ENCODE measurements around the gene MAP4K2.

Gene MAP4K2

DNA sequence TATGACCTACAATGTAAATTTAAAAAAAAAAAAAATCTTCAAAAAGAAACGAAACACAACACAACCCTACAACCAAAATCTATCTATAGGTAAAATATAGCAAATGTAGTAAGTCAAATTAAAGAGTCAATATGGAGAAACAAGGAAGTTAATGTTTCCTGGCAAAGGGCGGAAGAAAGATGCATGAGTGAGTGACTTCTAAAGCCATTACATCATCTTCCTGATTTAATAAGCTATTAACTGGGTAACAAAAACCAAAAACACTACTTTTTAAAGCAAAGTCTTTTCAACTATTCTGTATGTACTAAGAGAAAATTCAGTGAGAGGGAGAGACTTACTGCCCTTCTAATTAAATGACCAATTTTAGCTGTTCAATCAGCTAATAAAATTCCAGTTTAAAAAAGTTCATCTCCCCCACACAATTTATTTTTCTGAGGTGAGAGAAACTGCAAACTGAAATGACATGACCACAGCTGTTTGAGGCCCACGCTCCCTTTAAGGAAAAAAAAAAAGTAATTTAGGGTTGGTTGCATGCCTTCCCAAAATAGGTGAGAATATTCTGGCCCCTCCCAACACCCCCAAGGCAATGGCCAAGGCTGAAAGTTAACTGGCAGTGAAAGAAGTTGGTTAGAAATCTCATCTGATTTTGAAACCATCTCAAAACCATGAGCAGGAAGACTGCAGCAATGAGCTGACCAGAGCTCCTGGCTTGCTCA, 30.6 kb downstream of the MAP4K2 start:
- DNase-seq (ENCODE audit: extremely low read depth in 1 of 2, low read depth in 1 of 2): no peak

DNA sequence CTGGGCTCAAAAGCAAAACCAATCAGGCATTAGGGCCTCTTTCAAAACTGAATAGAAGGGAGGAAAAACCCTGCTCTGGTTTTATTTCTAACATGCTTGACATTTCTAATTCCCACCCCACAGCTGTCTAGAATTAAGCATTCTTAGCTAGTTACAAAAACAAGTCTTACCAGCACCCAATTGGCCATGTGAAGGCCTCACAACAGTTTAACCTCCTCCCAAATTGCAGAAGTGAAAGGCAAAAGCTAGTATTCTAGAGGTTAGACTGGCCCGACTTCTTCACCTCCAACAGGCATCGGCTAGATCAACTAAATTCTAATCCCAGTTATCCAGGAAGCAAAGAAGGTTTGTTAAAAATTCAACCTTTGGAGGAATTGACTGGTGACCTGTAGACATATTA, 31.2 kb downstream of the MAP4K2 start:
- no peak for DNase-seq (ENCODE audit: extremely low read depth in 1 of 2, low read depth in 1 of 2)

DNA sequence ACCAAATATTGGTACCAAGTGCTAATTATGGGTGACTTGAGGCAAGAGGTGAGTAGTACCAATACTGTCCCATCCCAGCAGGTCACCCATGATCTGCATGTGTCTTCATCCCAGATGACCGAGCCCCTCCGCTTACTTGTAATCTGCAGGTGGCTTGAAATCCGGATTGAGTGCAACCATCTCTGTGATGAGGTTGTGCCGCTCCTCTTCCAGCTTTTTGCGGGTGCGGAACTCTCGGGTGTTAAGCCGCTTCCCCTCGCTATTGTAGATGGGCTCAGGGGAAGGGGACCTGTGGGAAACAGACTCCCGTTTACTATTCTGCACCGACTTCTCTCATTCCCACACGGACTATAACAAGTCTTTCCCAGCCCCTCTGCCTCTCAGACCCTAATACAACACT, 32.9 kb downstream of the MAP4K2 start:
- DNase-seq (ENCODE audit: extremely low read depth in 1 of 2, low read depth in 1 of 2): no peak

DNA sequence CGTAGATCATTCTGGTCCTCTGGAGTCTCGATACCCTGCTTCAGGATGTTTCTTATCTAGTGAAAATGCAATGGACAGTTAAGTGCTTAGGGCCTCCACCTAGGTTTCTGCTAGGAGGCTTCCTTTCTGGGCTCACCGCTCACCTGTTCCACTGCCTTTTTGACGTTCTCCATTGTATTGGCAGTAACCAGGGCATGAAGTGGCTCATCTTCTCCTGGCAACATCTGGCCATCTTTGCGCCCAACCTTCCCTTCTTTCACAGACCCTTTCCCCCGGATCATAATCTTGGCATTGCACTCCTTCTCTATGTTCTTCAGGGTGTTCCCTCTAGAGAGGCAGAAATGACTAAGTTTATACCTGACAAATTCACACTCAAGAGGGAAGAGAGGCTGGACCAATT, 33.7 kb downstream of the MAP4K2 start:
- no peak for DNase-seq (ENCODE audit: extremely low read depth in 1 of 2, low read depth in 1 of 2)

DNA sequence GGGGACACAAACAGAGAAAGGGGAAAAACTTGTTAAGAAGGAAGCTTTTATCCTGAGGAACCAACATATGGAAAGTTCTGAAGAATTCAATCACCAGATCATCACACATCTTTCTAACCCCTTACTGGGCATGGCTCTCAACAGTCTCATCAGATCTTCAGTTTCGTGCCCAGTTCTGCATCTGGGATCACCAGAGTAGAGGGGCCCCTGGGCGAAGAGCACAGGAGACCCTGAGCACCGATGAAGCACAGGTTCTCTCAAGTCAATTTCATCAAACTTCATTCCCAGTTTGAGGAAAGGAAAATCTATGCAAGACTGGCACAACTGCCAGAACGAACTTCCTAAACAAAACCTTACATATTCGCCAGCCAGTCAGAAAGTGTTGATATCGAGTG, 34.7 kb downstream of the MAP4K2 start:
- no peak for DNase-seq (ENCODE audit: extremely low read depth in 1 of 2, low read depth in 1 of 2)

DNA sequence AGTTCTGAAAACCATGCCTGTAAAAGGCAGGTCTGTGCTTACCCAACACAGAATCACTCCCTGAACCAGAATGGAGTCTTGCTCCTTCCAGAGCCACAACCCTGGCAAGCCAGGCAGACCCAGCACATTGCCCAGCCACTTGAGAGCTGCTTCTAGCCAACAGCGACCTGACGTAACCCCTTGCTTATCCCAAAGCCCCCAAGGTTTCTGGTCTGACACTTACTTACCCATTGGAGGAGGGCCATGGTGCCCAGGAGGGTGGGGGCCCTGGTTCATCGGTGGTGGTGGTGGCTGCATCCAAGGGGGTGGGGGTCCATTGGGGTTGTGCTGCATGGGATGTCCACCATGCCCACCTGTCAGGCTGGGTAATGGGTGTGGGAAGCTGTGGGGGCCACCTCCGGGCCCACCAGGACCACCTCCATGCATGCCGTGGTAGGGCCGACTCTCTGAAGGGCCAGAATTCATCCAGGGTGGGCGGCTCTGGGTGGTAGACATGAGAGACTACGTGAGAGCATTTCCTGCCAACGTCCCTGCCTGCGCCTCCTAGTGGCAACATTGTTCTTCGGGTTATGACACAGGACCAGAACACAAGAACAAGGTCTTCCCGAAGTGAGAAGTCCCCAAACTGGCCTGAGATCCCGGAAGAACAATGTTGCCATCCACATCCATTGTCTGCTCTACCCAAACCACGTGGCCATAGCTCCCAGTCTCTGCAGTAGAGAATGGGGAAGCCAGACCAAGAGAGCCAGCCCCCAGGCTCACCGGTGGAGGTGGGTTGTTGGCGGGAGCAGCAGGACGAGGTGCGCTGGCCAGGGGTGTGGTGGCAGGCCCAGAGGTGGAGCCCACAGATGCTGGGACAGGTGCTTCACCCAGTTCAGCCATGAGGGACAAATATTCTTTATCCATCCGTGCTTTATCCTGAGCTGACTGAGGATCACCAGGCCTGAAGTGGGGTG, 35.4 kb downstream of the MAP4K2 start:
- peak; percentile 54 to 63 for DNase-seq (ENCODE audit: extremely low read depth in 1 of 2, low read depth in 1 of 2)

DNA sequence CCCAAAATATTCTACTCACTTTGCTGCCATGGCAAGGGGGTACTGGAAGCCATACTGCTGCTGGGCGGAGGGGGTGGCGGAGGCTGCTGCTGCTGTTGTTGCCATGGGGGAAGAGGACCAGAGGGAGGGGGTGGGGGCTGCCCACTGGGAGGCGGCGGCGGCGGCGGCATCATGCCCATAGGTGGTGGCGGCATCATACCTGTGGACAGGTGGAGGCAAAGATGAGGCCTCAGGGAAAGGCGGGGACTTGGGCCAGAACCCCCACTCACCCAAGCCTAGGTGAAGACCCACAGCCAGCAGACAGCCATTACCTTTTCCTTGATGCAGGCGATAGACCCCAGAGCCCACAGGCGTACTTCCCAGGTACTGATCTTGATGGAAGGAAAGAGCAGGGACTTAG, 36.1 kb downstream of the MAP4K2 start:
- no peak for DNase-seq (ENCODE audit: extremely low read depth in 1 of 2, low read depth in 1 of 2)

DNA sequence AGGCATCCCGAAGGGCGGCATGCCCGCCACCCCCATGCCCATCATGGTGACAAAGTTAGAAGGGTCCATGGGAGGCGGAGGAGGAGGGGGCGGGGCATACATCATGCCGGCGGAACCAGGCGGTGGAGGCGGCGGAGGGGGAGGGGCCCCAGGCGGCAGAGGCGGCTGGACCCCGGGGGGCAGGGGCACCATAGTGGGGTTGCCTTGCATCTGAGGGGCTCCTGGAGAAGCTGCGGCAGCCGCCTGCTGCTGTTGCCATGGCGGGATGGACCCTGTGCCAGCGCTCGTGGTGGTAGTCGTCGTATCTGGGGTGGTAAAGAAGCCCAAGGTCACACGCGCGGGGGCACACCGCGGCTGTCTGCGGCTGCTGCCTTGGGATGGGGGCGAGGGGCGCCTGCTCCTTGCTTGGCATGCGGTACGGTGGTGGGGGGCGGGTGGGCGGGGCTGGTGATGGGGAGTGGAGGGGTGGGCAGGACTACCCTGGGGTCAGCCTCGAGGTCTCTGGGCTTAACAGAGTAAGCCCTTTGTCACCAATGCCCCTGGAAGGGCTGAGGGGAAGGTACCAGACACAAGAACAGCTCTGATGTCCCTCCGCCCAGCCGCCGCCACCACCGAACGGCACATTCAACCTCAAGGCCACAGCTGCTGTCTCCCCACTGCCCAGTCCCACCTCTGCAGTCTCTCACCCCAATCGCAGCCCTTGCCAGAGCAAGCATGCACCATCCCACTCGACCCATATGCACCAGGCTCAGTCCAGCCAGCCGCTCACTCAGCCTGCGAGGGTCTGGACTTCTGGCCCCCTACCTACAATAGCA, 37.0 kb downstream of the MAP4K2 start:
- DNase-seq (ENCODE audit: extremely low read depth in 1 of 2, low read depth in 1 of 2): no peak

DNA sequence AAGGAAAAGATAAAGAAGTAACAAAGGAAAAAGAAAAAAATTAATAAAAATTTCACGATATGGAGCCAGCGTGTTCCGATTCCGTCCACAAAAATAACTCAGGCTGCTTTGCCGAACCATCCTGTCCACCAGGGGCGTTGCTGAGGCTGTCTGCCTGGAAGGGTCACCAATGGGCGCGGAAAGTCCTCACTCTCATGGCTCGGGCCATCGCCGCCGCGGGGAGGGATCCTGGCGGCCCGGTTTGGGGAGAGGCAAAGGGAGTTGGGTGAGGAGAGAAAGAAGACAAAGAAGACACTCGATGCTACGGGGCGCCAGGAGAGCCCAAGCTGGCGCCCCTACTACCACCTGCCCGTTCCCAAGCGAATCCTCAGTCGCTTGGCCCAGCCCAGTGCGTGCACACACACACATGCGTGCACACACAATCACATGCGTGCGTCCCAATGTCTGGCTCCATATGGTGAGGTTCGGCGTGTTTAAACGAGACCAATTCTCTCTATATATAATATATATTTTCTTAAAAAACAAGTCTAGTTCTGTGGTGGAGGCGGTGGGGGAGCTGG, 37.6 kb downstream of the MAP4K2 start:
- no peak for DNase-seq (ENCODE audit: extremely low read depth in 1 of 2, low read depth in 1 of 2)

DNA sequence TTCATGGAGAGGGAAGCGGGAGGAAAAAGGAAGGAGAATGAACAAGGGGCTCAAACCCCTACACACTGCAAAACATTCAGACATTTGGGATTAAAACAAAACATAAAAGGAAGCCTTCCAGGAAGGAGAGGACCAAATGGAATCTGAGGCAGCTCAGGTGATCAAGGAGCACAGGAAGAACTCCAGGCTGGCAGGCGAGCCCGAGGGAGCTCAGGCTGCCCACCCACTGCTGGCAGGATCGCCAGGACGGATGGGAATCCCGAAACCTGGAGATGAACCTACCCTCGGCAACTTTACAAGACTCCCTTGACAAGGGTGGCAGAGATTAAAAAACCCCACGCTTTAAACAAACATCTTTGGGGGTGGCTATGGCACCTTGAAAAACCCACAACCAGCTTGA, 38.3 kb downstream of the MAP4K2 start:
- DNase-seq (ENCODE audit: extremely low read depth in 1 of 2, low read depth in 1 of 2): no peak

DNA sequence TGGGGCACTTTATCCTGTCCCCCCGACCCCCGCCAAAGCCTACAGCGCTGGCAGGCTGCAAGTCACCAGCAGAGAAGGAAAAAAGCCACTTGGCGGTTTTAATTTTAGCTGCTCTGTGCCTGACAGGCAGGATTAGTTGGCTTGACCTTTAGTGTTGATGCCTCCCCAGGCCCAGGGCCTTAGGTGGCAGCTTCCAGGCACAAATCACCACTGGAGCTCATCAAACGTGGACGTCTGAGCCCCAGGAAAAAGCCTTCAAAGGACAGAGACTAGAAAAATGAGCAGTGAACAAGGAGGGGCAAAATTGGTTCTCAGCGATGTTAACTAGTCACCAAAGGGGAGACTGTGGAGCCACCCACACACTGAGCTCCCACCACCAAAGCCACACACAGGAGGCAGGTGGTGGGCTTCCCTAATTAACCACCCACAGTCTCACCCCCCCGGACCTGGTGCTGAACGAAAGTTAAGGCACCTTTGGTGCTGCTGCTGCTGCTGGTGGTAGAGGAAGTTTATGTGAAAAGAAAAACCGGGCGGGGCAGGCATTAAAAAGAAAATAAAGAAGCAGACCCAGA, 38.9 kb downstream of the MAP4K2 start:
- peak in 1 of 2 donors; percentile 28 for DNase-seq (ENCODE audit: extremely low read depth in 1 of 2, low read depth in 1 of 2)

DNA sequence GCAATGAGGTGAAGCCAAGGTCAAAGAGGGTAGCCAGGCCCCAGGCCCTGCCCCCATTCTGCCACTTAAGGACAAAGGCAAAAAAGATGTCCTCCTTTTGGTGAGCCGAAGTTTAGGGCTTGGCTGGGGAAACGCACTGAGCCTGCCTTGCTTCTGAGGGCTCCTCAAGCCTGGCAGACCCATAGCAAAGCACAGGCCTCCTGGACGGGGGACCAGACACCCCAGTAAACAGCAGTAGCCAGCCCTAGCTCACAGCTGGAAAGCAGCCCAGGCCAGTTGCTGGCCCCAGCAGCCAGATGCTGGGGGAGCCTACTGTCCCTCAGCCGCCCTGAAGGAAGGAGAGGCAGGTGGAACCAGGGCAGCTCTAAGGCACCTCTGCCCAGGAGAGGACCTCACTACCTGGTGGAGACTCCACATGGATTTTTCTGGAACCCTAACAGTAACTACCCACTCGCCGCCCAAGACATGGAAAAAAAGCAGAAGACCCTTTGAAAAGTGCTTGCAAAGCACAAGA, 39.4 kb downstream of the MAP4K2 start:
- no peak for DNase-seq (ENCODE audit: extremely low read depth in 1 of 2, low read depth in 1 of 2)

DNA sequence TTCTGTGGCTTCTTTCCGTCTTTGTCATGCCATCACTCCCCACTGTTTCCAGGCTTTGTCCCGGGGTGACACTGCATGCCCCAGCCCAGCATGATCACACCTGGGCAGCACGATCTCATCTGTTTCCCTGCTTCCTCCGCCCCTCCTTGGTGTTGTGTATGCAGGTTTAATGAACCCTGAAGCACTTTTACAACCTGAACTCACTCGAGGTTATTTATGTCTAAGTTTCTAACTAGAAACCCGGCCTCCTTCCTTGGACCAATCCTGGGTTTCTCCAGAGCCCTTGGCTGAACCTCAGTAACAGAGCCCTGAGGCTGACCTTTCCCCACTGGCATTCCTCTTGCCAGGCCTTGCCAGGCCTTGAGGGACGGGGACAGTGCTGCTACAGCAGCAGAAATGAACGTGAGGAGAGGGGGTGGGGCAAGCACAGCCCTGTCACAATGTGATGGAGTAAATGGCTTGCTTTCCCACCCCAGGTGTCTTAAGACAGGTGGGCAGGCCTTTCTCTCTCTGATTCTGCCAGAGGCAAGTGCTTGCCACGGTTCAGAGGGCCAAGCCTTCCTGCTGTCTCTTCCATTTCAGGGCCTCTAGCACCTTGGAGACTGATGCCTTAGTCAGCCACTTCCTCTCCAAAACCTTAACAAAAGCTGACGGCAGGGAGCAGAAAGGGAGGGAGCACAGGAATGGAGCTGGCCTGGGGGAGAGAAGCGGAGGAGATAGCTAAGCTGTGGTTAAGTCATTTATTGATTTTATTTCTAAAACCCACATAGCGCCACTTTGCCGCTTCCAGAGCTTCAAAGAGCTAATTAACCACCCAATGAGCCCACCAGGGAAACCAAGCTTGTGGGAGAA, 40.1 kb downstream of the MAP4K2 start:
- no peak for DNase-seq (ENCODE audit: extremely low read depth in 1 of 2, low read depth in 1 of 2)

DNA sequence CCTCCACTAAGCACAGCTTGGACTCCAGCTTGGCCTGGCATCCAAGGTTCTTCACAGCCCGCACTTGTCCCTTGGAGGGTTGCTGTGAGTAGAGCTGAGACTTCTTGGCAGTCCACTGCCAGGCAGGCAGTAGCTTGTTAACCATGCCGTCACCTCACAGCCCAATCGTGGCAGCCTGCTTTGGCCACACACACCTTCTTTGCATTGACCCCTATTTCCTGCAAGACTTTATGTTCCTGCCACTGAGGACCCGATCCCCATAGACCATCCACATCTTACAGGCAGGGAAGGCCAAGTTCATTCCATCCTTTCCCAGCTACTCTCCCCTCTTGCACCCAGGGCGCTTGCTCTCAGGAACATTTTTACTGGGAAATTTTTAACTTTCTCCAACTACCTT, 40.7 kb downstream of the MAP4K2 start:
- DNase-seq (ENCODE audit: extremely low read depth in 1 of 2, low read depth in 1 of 2): no peak

DNA sequence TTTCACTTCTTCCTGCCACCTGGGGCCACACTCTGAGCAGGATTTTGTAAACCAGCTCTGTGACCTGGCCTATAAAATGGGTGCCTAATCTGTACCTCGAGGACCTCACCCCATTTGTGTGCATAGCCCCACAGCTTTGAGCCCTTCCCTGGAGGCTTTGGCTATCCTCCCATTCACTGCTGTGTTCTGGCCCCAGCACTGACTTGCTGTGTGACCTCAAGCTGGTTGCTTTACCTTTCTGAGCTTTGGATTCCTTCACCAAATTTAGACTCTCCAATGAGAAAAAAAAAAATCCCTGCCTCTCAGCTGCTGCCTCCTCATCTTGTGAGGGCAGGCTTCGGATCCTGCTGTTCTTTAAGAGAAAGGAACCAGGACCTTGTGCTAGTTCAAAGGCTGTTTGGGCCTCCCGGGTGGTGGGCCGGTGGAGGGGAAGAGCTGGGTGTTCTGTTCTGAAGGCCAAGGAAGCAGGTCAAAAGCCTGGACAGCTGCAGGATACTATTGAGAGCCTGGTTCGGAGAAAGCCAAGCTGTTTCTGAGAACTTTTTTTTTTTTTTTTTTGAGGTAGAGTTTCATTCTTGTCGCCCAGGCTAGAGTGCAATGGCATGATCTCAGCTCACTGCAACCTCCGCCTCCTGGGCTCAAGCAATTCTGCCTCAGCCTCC, 42.1 kb downstream of the MAP4K2 start:
- no peak for DNase-seq (ENCODE audit: extremely low read depth in 1 of 2, low read depth in 1 of 2)

DNA sequence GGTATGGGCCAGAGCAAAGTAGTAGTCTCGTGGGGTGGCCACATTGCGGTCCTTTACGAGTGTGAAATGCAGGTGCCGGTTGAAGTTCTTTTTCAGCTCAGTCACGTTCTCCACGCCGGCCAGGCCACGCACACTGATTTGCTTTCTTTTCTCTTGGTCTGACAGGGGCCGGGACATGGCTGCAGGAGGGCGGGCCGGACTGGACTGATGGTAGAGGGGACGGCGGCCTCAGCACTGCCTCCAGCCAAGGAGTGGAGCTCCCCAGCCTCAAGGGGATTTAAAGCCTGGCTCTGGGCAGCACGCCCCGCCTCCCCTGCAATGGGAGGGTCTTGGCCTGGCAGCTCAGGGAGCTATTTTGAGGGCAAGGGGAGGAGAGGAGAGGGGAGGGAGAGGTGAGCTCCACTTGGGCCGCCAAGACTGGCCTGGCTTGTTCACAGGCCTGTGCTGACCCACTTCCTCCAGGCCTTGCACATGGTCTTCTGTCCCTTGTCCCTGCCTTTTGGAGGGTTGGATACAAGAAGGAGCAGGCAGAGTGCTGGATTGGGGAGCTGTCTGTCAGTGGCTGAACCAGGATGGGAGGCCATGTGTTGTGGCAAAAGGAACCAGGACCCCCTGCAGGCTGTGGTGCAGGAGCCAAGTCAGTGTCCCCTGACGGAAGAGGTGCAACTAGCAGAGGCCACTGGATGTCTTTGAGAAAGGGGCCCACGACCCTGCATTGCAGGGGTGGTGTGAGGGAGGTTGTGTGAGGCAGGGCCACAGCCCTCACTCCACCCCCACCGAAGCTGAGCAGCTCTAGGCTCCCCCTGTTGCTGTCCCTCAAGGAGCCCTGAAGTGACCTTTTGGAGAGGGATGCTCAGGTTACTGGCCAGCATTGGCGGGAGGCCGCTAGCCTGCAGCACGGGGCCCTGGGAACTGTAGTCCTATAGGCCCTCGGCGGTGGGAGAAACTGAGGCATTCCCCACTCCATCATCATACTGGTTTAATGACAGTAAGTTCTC, 43.0 kb downstream of the MAP4K2 start, which contains the start of gene PYGM:
TSS of gene PYGM (minus strand) at position 253 of the 998 bp plus-strand sequence. CDS start at position 177, 76 bp downstream.
- DNase-seq (ENCODE audit: extremely low read depth in 1 of 2, low read depth in 1 of 2): no peak

DNA sequence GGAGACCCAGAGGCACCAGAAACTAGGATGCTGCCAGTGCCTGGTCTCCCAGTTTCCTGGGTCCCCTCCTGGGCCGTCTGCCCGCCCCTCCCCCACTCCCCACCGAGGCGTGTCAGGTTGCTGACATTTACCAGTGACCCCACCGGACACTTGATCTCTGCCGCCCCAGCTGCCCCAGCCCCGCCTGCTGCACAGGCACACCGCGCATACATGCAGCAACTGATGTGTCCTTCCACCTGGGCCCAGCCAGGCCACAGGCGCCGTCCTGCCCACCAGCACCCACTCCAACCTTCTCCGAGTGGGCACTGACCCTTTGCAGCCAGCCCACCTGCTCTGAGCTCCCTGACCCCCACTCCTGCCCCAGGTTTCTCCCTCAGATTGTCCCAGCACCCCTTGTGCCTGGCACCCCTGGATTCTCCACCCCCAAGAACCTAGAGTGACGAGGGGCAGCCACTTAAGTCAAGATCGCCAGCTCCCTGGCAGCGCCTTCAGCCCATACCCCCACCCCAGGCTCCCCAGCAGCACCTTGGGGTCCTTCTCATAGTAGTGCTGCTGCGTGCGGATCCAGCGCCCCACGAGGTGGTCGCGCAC, 43.8 kb downstream of the MAP4K2 start:
- no peak for DNase-seq (ENCODE audit: extremely low read depth in 1 of 2, low read depth in 1 of 2)

Measured in stimulated activated CD8-positive, alpha-beta memory T cell treated with anti-CD3 and anti-CD28 coated beads, Interleukin-7, amount 100 ng/mL, for 48 hours (primary cell).